Ishikawa (cell line): ENCODE data around the gene KRTAP3-1.

Experiments
- CEBPB ChIP-seq: IDR thresholded peaks from 2 replicates; pipeline ENCODE4 v1.6.1; 2012
- CREB1 ChIP-seq: IDR thresholded peaks from 2 replicates; pipeline ENCODE4 v1.6.1; 2012; ENCODE audit warnings: low read depth
- EGR1 ChIP-seq: IDR thresholded peaks from 2 replicates; pipeline ENCODE4 v1.6.1; 2012
- EP300 ChIP-seq: IDR thresholded peaks from 2 replicates; pipeline ENCODE4 v1.6.1; 2012; ENCODE audit warnings: borderline replicate concordance
- FOXM1 ChIP-seq: IDR thresholded peaks from 2 replicates; pipeline ENCODE4 v1.6.1; 2012; ENCODE audit warnings: low read depth, borderline replicate concordance
- NFIC ChIP-seq: IDR thresholded peaks from 2 replicates; pipeline ENCODE4 v1.6.1; 2012
- RAD21 ChIP-seq: IDR thresholded peaks from 2 replicates; pipeline ENCODE4 v1.6.1; 2012; ENCODE audit warnings: low read depth
- TAF1 ChIP-seq: IDR thresholded peaks from 2 replicates; pipeline ENCODE4 v1.6.1; 2012; ENCODE audit warnings: low read depth, mild to moderate bottlenecking
- TCF12 ChIP-seq: IDR thresholded peaks from 2 replicates; pipeline ENCODE4 v1.6.1; 2012; ENCODE audit warnings: low read depth
- TEAD4 ChIP-seq: IDR thresholded peaks from 2 replicates; pipeline ENCODE4 v1.6.1; 2012
- YY1 ChIP-seq: IDR thresholded peaks from 2 replicates; pipeline ENCODE4 v1.6.1; 2012; ENCODE audit warnings: low read depth
- ZBTB7A ChIP-seq: IDR thresholded peaks from 2 replicates; pipeline ENCODE4 v1.6.1; 2012; ENCODE audit warnings: low read depth
- TF ChIP-seq, protein P1 (sequence below): IDR thresholded peaks from 2 replicates; pipeline ENCODE4 v1.6.1; 2012
- TF ChIP-seq, protein P2 (sequence below): IDR thresholded peaks from 2 replicates; pipeline ENCODE4 v1.6.1; 2012
- TF ChIP-seq, protein P3 (sequence below): IDR thresholded peaks from 2 replicates; pipeline ENCODE4 v1.6.1; 2012; ENCODE audit warnings: low read depth, mild to moderate bottlenecking

The KRTAP3-1 gene

DNA sequence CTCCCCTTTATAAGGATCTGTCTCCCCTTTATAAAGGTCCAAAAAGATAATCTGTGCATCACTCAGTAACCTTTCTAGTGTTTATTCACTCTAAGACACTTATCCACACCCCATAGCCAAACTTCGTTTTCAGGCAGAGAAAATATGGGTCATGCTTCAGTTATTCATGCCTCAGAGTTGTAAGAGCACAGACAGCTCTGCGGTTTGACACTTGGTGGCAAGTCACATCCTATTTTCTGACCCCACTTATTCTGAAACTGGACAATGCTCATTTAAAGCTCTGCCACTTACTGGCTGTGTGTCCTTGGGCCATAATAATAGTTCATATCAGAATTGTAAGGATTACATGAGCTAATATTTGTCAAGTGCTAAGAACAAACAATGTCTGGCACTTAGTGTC lies 40.2 kb upstream of the KRTAP3-1 start:
- TF ChIP-seq, protein P1, sequence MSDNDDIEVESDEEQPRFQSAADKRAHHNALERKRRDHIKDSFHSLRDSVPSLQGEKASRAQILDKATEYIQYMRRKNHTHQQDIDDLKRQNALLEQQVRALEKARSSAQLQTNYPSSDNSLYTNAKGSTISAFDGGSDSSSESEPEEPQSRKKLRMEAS = no peak
- TF ChIP-seq TEAD4 = no peak
- TF ChIP-seq TAF1 = no peak
- no peak for TF ChIP-seq YY1
- TF ChIP-seq, protein P2, sequence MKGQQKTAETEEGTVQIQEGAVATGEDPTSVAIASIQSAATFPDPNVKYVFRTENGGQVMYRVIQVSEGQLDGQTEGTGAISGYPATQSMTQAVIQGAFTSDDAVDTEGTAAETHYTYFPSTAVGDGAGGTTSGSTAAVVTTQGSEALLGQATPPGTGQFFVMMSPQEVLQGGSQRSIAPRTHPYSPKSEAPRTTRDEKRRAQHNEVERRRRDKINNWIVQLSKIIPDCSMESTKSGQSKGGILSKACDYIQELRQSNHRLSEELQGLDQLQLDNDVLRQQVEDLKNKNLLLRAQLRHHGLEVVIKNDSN = no peak
- TF ChIP-seq RAD21 = no peak

DNA sequence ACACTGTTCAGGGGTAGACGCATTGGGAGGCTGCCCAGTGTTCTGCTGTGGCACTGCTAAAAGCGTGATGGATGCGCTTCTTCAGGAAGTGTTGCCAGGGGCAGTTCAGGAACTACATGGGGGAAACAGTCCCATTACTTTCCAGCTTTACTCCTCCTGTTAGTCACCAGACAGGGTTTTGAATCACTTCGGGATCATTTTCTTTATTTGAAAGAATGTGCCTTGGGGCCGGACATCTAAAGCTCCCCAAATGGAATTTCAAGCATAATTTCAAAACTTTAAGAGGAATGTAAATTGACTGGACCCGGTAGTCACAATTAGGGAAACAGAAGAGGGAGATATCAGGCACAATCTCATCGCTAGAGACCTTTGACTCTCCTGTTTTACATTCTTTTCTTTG lies 39.5 kb upstream of the KRTAP3-1 start:
- TF ChIP-seq CEBPB (no peak), CREB1 (no peak), RAD21 (no peak), TCF12 (no peak), FOXM1 (no peak), TAF1 (no peak)
- TF ChIP-seq, protein P1 = no peak

DNA sequence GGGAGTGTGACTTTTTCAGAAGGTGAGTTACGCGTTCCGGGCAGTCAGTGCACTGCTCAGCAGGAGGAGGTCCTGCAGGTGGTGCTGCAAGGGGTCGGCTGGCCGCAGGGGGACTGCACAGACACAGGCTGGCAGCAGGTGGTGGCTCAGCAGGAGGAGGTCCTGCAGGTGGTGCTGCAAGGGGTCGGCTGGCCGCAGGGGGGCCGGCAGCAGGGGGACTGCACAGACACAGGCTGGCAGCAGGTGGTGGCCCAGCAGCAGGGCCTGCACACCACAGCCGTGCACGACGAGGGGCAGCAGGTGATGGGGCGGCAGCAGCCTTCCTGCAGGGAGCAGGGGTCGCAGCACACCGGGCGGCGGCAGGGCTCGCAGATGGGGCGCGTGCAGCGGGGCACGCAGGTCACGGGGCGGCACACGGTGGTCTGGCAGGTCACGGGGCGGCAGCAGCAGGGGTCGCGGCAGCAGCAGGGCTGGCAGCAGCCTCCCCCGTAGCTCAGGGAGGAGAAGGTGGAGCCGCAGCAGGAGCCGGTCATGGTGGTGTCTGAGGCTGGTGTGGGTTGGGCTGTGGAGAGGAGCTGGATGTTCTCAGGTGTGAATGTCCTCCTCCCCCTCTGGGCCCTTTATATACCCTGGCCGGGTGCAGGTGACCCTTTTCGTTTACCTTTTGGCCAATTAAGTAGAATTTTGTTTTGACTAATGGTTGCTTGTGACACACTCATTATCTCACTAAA lies 38.0 kb upstream of the KRTAP3-1 start, which contains the start of gene KRTAP2-1:
Gene KRTAP2-1 (minus strand): TSS at position 582 of the 731 bp plus-strand sequence. CDS start 49 bp downstream, at position 533.
- peak; percentile 62 for TF ChIP-seq TCF12

DNA sequence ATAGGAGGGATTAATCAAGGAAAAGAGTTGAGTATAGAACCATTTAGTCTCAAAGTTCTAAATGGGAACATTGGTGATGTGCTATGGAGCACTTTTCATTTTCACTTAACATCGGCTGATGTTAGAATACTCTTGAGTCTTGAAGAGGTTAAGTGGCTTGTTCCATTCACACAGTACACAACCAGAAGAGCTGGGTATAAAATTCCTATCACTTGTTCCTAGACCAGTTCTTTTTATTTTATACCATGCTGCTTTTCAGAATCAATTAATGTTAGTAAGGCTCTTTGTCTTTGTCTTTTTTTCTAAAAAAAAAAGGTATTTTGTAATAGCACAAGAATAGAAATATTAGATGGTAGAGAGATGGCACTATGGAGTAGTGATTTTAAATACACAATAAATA lies 34.0 kb upstream of the KRTAP3-1 start:
- TF ChIP-seq, protein P3, sequence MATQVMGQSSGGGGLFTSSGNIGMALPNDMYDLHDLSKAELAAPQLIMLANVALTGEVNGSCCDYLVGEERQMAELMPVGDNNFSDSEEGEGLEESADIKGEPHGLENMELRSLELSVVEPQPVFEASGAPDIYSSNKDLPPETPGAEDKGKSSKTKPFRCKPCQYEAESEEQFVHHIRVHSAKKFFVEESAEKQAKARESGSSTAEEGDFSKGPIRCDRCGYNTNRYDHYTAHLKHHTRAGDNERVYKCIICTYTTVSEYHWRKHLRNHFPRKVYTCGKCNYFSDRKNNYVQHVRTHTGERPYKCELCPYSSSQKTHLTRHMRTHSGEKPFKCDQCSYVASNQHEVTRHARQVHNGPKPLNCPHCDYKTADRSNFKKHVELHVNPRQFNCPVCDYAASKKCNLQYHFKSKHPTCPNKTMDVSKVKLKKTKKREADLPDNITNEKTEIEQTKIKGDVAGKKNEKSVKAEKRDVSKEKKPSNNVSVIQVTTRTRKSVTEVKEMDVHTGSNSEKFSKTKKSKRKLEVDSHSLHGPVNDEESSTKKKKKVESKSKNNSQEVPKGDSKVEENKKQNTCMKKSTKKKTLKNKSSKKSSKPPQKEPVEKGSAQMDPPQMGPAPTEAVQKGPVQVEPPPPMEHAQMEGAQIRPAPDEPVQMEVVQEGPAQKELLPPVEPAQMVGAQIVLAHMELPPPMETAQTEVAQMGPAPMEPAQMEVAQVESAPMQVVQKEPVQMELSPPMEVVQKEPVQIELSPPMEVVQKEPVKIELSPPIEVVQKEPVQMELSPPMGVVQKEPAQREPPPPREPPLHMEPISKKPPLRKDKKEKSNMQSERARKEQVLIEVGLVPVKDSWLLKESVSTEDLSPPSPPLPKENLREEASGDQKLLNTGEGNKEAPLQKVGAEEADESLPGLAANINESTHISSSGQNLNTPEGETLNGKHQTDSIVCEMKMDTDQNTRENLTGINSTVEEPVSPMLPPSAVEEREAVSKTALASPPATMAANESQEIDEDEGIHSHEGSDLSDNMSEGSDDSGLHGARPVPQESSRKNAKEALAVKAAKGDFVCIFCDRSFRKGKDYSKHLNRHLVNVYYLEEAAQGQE = no peak
- TF ChIP-seq CEBPB = no peak
- TF ChIP-seq FOXM1 = no peak
- TF ChIP-seq RAD21 = no peak
- TF ChIP-seq, protein P1 = no peak
- no peak for TF ChIP-seq TAF1
- no peak for TF ChIP-seq TEAD4
- no peak for TF ChIP-seq EP300
- TF ChIP-seq YY1 = no peak
- no peak for TF ChIP-seq TCF12
- TF ChIP-seq, protein P2 = no peak
- no peak for TF ChIP-seq ZBTB7A
- no peak for TF ChIP-seq NFIC
- no peak for TF ChIP-seq CREB1
- TF ChIP-seq EGR1 = no peak

DNA sequence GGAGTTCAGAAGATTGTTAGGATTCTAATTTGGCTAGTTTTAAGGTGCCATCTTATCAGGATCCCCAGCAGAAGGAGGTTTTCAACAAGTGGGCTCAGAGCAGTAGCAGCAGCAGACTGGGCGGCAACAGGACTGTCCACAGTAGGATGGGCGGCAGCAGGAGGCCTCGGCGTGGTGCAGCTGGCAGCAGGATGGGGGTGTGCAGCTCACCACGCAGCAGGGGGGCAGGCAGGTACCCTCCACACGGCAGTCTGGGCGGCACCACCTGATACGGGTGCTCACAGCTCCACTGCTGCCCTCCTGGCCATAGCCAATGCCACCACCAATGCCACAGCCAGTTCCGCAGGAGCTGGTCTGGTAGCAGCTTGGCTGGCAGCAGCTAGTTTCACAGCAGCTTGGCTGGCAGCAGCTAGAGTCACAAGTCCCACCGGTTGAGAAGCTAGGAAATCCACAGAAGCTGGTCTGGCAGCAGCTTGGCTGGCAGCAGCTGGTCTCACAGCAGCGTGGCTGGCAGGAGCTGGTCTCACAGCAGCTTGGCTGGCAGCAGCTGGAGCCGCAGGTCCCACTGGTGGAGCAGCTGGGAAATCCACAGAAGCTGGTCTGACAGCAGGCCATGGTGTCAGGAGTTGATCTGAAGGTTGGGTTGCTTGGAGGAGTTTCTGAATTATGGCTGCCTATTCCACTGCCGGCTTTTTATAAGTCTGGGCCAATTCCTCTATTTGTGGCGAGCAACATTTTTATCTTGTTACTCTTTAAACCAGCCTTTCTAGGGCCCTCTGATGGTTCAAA lies 32.0 kb upstream of the KRTAP3-1 start, which contains the start of gene KRTAP1-1:
Gene KRTAP1-1 (minus strand): TSS at position 668 of the 789 bp plus-strand sequence. CDS start 53 bp downstream, at position 615.
- TF ChIP-seq, protein P1 = peak; percentile 42; the same call in 1 of the 2 replicates
- 0 out of 2 replicates have a peak, but pooled peaks have one; percentile 9 for TF ChIP-seq EP300

DNA sequence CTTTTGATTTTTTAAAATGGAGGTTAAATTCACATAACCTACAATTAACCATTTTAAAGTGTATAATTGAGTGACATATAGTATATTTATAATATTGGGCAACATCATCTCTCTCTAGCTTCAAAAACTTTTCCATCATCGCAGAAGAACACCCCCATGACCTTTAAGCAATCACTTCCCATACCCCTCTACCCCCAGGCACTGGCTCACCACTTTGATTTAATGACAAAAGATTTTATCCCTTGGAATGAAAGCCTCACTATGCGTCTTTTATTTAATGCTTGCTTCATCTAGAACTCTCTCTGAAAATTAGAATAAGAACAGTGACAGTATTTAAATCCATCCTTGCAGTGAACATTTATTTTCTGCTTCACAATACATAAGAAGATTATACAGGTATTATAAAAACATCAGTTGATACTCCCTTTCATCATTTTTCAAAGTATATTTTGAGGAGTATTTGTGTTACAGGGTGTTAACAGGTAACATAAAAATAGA lies 29.0 kb upstream of the KRTAP3-1 start:
- TF ChIP-seq, protein P3 = no peak
- no peak for TF ChIP-seq ZBTB7A
- TF ChIP-seq, protein P1 = no peak
- TF ChIP-seq NFIC = no peak
- no peak for TF ChIP-seq CREB1
- no peak for TF ChIP-seq TEAD4
- no peak for TF ChIP-seq EGR1
- TF ChIP-seq RAD21 = no peak
- TF ChIP-seq CEBPB = no peak
- no peak for TF ChIP-seq EP300
- TF ChIP-seq, protein P2 = no peak
- no peak for TF ChIP-seq TAF1
- no peak for TF ChIP-seq FOXM1
- no peak for TF ChIP-seq TCF12
- TF ChIP-seq YY1 = no peak
